Measurements from ENCODE around the gene TTYH1.

- TF ChIP-seq CTCF (IDR thresholded peaks at IDR 0.05), result no peak
- TF ChIP-seq POLR2A (IDR thresholded peaks at IDR 0.05; ENCODE audit: low read length), result no peak
- TF ChIP-seq JUNB (IDR thresholded peaks at IDR 0.05), result no peak
These were observed 58.7 kb downstream of the TTYH1 start for GRCh38 chr19:54473892-54474372.
